ENCODE results near the gene PUSL1.

Gene PUSL1

GRCh38 chr1:1360506-1361169 is 52.2 kb downstream of the PUSL1 start:
- peak; percentile 63 for DNase-seq (ENCODE audit: low read depth, low spot score)
- ChIA-PET POLR2A (interaction anchor here (0.6 to 1.0 kb wide), 5 partner anchors 9 to 363 kb away, joined by 3 read pairs; partner anchors contain the start of gene AURKAIP1), CTCF (no interaction called here)
- TF ChIP-seq CTCF (IDR thresholded peaks at IDR 0.05; ENCODE audit: insufficient read depth, low read length, missing control alignments) = no peak
- H3K4me3 ChIP-seq (ENCODE audit: low read depth, low read length) = no peak overlapping the region
